Stimulated activated CD8-positive, alpha-beta memory T cell treated with anti-CD3 and anti-CD28 coated beads, Interleukin-12 subunit alpha, Interleukin-12 subunit beta, amount 100 ng/mL, for 24 hours (primary cell): ENCODE results near the gene CELF4.

ENCODE experiments used
- DNase-seq: peaks from one replicate; pipeline ENCODE4 v3.0.0-alpha.2; 2020; ENCODE audit errors: extremely low read depth

CELF4 gene

DNA sequence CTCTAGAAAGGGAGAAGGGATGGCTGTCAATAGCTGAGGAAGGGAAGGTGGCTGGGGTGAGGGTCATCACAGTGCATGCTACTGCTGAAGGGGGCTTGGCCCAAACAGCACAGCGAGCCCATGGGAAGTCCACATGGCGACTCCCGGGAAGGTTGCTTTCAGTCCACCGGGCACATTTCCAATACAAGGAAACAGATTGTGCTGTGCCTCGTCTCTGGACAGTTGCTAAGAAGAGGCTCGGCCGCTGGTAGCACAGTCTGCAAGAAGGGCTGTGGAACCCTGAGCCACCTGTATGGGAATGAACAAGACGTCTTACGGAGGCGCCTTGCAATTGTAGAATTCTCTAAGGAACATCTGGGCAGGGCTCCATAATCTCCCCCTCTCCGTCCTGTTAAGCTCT, 123.1 kb downstream of the CELF4 start:
- no peak for DNase-seq

DNA sequence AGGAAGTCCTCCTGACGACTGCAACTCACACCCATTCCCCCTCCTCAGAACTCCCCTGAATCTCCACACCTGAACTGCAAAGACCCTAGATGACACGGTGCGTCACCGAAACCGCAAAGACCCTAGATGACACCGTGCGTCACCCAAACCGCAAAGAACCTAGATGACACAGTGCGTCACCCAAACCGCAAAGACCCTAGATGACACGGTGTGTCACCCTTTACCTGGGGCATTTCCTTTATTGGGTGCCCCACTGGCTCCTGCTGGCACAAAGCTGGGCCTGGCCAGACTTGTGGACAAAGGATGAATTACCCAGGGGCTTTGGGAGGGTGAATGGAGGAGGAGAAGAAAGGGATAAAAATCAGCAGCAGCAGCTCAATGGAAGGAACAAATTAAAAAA, 123.8 kb downstream of the CELF4 start:
- DNase-seq, result no peak

DNA sequence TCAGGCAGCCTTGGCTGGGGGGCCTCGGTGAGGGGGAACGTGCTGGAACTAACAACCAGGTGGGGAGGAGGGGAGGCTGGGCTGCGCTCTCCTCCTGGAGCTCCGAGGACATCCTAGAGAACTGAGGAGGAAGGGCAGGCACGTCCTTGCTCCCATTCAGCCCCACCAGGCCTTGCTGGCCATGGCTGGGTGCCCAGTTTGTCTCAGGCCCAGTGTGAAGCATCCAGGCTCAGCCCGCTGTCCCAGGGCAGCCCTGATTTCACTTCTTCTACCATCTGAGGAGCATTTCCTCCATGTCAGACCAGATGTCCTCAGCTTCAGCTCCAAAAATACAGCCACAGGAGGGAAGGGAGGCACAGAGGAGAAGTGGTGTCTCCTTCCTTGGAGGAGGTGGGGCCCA, 125.4 kb downstream of the CELF4 start:
- DNase-seq, result no peak

DNA sequence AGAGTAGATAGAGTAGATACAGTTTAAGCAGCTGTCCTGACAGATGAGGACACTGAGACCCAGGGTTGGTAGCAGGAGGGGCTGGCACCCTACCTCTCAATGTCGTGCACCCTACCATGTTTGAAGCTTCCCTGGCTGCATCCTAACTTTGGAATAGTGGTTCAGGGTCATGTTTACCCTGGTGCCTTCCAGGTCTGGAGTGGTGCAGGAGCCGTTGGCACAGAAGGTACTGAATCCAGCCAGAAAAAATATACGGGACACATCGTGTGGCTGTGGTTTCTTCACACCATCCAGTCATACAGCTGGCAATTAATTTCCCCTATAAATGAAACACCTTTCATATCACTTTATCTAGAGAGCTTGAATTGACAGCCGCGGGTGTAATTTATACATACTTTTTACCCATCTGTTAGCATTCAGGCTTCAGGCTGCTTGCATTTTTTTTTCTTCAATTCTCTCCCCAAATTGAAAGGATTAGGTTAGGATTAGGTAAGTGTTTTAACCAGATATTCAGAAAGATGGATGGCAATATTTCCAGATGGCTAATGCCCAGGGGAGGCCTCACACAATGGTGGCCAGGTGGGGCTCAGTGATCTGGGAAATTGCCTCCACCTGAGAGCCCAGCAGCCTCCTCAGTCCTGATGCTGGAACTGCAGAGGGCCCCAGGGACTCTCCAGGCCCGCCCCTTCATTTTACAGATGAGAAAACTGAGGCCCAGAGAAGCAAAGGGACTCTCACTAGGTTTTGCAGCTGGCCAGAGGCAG, 127.0 kb downstream of the CELF4 start:
- DNase-seq, result no peak

DNA sequence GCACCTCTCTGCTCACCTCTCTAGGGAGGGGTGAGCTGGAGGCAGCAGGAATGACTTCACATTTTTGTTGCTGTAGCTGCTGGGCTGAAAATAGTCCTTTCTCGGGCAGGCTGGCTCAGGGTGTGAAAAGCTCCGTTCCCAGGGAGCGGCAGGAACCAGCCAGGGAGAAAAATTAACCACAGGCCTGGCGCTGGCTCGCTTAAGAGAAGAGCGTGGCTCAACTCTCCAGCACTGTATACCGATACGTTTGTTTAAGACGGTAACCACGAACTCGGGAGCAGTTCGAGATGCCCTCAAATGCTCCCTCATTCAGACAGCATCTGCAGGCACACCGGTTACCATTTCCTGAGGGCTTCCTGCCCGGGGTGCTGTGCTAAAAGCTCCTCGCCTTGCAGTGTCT, 129.6 kb downstream of the CELF4 start:
- no peak for DNase-seq

DNA sequence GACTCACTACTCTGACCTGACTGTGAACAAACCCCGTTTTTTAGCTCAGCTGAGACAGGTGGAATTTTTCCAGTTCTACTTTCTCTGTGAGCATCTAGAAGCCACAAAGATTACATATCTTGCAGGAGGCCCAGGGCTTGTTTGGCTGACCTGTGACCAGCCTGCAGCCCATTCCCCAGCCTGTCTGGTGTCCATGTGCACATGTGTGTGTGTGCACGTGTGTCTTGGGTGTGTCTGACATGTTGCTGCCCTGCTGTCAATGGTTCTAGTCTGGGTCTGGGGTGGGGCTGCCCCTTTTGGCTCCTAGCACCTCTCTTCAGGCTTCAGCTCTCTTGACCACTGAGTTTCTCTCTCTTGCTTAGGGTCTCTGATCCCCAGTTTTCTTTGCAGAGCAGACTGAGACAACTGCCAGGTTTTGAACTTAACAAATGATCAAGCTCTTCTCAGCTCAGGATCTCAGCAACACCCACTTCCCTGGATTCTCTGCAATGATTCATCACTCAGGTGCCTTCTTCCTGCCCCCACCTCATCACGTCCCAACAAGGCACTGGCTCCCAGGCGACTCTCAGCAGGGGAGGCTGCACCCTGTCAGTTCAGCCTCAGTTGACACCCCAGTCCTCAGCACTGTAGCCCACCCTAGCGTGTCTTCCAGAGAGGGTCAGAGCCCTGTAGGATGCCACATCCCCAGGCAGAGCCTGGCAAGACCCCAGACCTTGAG, 130.3 kb downstream of the CELF4 start:
- no peak for DNase-seq

DNA sequence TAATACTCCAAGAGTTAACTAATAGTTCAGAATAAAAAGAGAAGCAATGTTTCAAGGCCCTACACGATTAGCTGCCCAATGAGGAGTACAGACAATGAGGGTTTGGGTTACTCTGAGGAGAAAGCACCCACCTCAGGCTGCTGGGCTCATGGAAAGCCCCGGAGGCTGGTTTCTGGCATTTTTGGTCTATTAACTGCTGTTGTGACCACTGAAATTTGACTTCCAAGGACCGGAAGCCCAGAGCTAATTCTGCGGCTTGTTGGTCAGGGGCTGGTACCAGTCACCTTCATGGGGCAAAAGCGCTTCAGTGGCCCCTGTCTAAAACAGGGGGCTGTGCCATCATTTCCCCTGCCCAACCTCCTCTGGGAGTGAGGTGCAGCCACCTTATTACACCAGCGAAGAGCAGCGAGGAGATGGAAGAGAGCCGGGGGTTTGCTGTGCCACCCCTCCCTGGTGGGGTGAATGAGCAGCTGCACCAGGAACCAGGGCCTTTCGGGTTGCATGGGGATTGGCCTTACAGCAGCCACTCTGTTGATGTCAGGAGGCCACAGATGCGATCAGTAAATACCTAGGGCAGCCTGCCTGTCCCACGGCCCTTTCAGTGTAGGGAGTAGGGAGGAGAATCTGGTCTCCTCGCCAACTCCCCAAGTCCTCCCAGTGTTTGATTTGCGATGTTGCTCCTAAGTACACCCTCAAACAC, 131.3 kb downstream of the CELF4 start:
- DNase-seq, result no peak

DNA sequence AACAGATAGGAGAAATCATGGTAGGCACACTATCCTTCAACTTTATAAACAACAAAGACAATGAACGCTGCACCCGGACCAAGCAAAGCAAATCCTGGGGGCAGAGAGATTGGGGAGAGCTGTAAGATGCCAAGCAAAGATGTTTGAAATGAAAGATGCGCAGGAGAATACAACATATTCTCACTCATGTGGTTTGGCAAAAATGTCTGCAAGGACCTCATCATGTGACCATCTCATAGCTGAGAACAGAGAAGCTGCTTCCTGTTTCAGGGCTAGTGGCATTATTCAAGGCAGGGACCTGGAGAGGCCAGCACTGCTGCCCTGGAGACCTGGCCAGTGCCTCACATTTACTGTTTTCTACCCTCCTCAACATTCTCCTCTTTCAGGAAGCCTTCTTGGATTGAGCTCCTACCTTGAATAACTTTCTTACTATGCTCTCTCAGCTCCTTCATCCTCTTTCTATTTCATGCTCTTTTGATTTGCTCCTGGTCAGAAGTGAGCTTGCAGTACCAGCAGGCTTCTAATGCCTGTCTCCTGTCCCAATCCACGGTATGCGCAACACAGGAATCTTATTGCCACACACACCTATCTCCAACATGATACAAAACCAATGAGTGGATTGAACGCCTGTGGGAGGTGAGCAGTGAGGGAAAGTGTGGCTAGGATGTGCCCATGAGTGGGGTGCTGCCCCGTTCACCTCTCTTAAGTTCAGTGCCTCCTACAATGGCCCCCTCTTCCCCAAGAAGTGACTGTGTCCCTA, 133.0 kb downstream of the CELF4 start:
- DNase-seq, result no peak

DNA sequence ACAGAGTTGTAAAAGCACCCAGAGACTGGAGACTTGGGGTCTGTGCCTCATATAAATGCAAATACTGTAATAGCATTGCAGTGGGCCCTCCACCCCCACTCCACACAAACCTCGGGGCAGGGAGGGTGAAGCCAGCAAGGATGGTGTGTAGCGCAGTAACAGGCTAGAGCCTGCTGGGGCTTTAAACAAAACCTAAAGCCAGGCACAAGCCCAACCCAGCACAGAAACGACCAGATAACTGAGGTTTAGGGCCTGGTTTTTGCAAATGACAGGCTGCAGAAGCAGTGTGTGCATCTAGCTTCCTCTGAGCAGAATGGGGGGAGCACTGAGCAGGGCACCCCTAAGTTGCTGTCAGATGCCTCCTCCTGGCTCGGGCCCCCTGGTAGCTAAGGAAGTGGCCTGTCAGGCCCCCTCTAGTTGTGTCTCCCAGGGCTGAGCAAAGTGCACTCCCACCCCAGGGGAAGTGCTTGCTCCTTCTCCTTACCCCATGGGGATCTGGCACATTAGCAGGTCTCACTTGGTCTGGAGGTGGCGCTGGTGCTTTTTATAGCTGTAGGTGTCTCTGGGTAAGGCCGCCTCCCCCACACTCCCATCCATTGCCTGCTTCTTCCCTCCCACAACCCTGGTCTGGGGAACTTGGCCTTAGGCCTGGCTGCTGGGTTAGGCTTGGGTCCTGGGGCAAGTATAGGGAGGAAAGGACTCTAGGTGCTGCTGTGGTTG, 135.1 kb downstream of the CELF4 start:
- DNase-seq, result no peak

DNA sequence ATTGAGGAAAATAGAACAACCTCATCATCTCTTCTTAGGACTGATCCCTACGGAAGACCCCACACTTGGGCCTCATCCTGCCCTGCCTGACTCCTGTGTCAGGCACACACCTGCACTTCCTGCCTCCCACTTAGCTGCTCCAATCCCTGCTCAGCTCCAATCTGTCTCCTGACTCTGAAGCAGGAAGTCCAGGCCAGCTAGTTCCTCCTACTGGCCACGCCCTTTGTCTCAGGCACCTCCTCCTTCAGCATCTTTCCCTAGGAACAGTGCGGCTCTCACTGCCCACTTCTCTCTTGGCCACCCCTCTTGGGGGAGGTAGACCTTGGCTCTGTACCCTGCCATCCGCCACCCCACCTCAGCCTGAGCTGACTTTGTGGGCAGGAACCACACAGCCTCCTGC, 135.8 kb downstream of the CELF4 start:
- DNase-seq, result no peak

DNA sequence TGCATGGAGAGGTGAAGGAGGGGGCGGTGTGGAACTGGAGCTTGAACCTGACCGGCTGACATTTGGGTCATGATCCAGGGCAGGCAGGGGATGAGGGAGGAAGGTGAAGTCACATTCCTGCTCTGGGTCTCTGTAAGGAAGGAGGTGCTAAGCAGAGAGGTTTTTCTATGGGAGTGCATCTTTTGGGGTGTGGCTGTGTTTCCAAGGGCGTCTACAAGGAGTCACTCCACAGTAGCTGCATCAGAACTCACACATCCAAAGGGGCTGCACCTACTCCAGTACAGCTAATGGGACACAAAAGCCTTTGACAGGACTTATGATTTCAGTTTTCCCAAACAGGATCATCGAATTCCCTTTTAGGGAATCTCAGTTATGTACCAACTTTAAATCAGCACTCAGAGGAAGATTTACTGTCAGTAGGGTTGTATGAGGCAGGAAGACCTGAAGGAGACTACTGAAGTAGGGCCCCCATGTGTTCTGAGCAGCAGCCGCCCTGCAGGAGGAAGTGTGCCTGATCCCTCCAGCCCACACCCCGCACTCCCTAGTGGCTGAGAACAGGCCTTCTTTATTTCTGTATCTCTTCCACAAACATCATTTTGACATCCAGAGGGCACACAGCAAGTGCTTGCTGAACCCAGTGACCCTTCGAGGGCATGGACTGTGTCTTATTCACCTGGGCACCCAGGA, 137.2 kb downstream of the CELF4 start:
- DNase-seq, result no peak

DNA sequence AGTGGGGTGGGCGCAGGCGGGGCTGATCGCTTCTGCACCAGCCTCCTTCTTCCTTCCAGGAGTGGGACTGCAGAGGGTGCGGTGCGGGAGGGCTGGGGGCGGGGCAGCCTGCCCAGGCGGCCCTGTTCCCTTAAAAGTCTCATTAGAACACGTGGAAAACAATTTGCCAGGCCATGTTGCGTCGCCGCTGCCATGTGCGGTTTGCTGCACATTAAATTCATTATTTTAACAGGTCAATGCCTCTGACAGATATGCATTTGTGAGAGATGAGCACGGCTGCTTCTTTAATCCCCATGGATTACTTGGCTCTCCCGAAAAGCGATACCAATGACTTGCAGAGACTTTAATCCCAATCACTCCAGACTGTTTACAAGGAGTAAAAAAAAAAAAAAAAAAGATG, 139.0 kb downstream of the CELF4 start:
- no peak for DNase-seq

DNA sequence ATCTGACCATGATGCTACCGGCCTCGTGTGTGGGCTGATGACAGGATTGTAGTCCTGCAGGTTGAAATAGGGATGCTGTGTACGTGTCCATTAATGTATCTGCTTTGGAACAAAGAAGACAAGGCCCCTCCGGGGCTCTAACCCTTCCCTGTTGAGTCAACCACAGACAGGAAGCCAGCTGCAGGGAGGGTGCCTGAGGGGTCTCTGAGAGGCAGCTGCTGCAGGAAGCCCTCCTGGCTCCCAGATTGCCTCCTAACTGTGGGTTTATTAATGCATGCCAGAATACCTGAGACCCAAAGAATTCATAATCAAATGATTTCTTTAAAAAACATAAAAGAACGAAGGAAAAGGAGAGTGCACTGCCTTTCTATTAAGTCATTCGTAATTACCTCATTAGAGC, 140.4 kb downstream of the CELF4 start:
- DNase-seq, result no peak

DNA sequence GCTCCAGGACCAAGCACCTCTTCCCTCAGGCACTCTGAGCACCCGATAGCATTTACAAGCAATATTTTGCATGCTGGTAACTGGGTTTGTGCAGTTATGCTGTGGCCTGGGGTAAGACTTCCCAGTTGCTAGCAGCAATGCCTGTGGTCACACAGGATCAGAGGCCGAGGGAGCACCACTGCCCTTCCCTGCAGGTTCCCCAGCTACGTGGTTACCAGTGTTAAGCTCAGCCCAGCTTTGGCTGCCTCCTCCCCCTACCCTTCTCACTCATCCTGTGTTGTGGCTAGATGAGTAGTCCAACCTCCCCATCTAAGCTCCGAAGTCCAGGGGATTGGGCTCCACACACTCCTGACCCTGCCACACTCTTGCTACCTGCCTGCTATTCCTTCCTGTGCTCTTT, 141.1 kb downstream of the CELF4 start:
- no peak for DNase-seq

DNA sequence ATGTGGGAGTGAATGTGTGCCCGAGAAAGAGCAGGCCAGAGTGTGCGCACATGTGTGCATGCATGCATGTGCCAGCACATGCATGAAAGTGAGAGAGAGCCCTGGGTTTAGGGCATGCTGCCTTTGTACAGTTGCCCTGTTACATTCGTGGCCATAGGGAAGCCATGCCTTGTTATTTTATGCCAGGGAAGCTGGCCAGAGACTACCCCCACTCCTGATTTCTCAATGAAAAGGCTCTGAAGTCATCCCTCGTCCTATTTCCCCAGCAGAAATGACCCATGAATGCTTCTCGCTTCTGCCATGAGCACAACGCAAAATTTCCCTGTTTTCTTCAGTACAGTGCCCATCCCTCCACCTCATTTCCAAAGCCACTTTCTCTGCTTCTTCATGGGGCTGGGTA, 143.0 kb downstream of the CELF4 start:
- DNase-seq, result no peak

DNA sequence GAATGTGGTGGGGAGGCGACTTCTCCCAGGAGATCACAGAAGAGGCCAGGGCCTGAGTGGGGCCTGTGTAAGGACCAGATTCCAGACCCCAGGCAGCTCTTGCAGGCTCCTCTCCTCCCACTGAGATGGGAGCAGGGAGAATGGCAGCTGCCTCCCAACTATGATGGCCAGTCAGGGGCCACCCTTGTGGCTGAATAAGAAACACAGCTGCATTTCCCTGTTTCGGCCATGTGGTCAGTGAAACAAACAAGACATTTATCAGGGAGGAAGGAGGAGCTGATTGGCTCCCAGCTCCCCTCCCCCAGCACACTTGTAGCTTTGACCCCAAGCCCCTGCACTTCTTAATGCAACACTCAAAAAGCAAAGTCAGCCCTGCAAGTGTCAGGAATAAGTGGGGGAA, 143.5 kb downstream of the CELF4 start:
- no peak for DNase-seq

DNA sequence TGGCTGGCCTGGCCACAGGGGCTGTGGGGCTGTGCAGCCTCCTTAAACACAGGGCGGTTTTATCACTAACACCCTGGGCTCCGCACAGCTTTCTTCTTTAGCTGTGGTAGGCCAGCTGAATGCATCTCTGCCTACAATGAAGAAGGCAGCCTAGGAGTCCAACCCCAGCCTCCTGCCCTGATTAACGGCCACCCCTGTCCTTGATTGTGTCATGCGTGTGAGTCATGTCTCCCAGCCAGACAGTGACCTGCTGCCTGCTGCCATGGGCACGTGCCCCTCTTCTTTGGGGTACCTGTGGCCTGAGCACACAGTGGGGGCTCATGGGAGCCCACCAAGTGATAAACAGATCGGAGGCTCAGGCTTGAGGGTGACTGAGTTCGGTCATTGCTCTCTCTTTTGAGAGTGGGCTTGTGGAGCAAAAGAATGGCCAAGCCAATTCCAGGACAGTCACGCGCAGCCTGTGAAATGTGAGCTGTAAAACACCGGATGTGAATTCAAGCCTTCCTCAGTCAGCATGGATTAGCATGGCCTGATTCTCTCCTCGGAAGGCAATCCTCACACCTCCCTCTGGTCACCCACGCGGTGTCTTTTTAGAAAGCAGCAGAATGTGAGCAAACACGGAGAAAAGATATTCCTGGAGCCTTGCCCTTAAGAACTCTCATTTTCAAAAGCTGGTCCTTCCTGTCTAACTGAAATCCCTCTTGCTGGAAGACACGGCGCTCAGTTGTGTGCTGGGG, 144.1 kb downstream of the CELF4 start:
- no peak for DNase-seq

DNA sequence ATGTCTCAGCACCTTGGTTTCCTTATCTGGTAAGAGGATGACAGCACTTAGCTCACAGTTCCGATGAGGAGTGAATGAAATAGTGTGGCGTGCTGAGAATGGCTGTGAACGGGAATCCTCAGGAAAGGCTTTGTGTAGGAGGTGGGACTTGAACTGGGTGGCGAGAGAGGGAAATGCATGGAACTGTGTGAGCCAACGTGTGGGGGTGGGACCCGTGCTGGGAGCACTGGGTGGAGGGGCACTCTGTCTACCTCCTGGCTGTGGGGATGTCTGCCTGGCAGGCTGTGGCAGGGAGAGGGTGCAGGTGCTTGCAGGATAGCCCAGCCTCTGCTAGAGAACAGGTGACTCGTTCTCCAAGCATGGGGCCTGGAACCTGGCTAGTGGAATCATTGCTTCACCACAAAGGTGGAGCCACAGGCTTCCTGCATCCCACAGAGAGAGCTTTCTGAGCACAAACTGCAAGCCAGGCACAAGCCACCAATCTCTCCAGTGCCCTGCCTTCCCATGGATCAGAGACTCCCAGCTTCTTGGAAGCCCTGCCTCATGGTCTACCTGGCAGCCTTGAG, 145.2 kb downstream of the CELF4 start:
- no peak for DNase-seq

DNA sequence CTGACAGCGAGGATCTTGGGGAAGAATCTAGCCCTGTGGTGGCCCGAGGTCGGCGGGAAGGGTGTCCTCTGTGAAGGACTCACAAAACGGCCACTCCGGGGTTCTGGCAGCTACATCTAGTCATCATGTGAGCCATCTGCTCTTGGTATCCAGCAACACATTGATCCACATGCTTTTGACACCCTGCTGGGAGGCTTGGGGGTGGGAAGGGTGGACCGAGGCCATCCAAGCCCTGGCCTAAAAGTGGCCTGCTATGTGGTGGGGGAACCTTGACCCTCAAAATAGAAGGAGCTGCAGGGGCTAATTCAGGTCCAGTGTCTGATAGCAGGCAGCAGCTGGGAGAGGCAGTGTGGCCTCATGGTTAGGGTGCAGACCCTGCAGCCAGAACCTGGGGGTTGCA, 145.7 kb downstream of the CELF4 start:
- no peak for DNase-seq

DNA sequence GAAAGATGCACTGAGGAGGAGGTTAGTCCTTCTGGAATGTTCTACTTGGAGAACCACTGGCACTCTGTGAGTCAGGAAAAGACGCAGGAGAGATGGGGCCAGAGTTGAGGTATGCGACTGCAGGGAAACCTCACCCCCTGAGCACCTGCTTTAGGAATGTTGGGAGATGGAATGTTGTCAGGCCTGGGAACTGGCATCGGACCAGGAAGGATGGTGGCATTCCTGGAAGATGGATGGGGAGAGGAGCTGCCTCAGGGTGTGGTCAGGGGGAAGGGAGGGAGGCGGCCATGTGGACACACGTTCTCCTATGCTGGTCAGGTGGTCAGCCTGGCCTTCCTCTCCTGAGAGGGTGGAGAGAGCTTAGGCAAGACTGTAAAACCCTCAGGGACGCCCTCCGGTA, 146.3 kb downstream of the CELF4 start:
- DNase-seq, result no peak
